HepG2 (cell line): ENCODE measurements around the gene DRC7. TPM values are rescaled to one million over a fixed set of nuclear protein-coding genes. Genes with fewer than 3 reads are reported as not detected.

Experiments
- CBX1 ChIP-seq: IDR thresholded peaks from one replicate; pipeline ENCODE4 v1.6.1; 2016; ENCODE audit warnings: antibody characterized with exemption, low read depth
- CERS6 ChIP-seq: sonication (generic); formaldehyde crosslinking; IDR thresholded peaks from 2 replicates; pipeline ENCODE4 v1.5.0; 2020; ENCODE audit warnings: missing genetic modification reagents
- FOXK2 ChIP-seq: fragments of 450-650 bp; IDR thresholded peaks from 2 replicates; pipeline ENCODE4 v1.6.1; 2016
- HNF4A ChIP-seq: sonication (generic); formaldehyde crosslinking; IDR thresholded peaks from 2 replicates; pipeline ENCODE4 v1.4.0; 2020; ENCODE audit warnings: missing genetic modification reagents
- HOXD1 ChIP-seq: sonication (generic); formaldehyde crosslinking; IDR thresholded peaks from 2 replicates; pipeline ENCODE4 v1.5.0; 2020; ENCODE audit warnings: missing genetic modification reagents
- KLF15 ChIP-seq: sonication (generic); formaldehyde crosslinking; IDR thresholded peaks from 2 replicates; pipeline ENCODE4 v1.8.1; 2023; ENCODE audit warnings: borderline replicate concordance, mild to moderate bottlenecking, inconsistent platforms, missing genetic modification reagents, mixed read lengths
- KMT2B ChIP-seq: IDR thresholded peaks from 2 replicates; pipeline ENCODE4 v1.6.1; 2016; ENCODE audit warnings: missing genetic modification reagents, missing compliant biosample characterization
- PAX8 ChIP-seq: sonication (generic); formaldehyde crosslinking; IDR thresholded peaks from 2 replicates; pipeline ENCODE4 v1.8.0; 2022; ENCODE audit warnings: mild to moderate bottlenecking, missing genetic modification reagents, borderline replicate concordance
- PPARG ChIP-seq: conservative IDR thresholded peaks from 2 replicates; pipeline ENCODE4 v1.6.1; 2016; ENCODE audit warnings: missing biosample characterization, missing genetic modification reagents
- RORA ChIP-seq: sonication (generic); formaldehyde crosslinking; IDR thresholded peaks from 2 replicates; pipeline ENCODE4 v1.5.0; 2020; ENCODE audit warnings: mild to moderate bottlenecking, missing genetic modification reagents, moderate library complexity
- SMARCC2 ChIP-seq: fragments of 450-650 bp; IDR thresholded peaks from 2 replicates; pipeline ENCODE4 v1.6.1; 2017; ENCODE audit warnings: antibody characterized with exemption, mild to moderate bottlenecking
- SNAPC4 ChIP-seq: sonication (generic); formaldehyde crosslinking; IDR thresholded peaks from 2 replicates; pipeline ENCODE4 v1.4.0; 2020; ENCODE audit warnings: mild to moderate bottlenecking, missing genetic modification reagents
- TCF7L2 ChIP-seq: IDR thresholded peaks from 2 replicates; pipeline ENCODE4 v1.6.1; 2011; ENCODE audit warnings: mild to moderate bottlenecking, low read depth, low read length, moderate library complexity
- ZIK1 ChIP-seq: sonication (generic); formaldehyde crosslinking; IDR thresholded peaks from 2 replicates; pipeline ENCODE4 v1.5.0; 2020; ENCODE audit warnings: mild to moderate bottlenecking, low read depth, missing genetic modification reagents, borderline replicate concordance
- ZMYM3 ChIP-seq: sonication (generic); formaldehyde crosslinking; IDR thresholded peaks from 2 replicates; pipeline ENCODE4 v1.5.1; 2020; ENCODE audit warnings: mild to moderate bottlenecking, missing genetic modification reagents
- ZNF101 ChIP-seq: sonication (generic); formaldehyde crosslinking; IDR thresholded peaks from 2 replicates; pipeline ENCODE4 v1.4.0; 2020; ENCODE audit warnings: mild to moderate bottlenecking, low read depth, missing genetic modification reagents, borderline replicate concordance
- ZNF205 ChIP-seq: IDR thresholded peaks from 2 replicates; pipeline ENCODE4 v1.6.1; 2018; ENCODE audit warnings: missing biosample characterization, missing genetic modification reagents
- ZNF224 ChIP-seq: sonication (generic); formaldehyde crosslinking; IDR thresholded peaks from 2 replicates; pipeline ENCODE4 v1.5.0; 2020; ENCODE audit warnings: mild to moderate bottlenecking, missing genetic modification reagents
- ZNF263 ChIP-seq: sonication (generic); formaldehyde crosslinking; IDR thresholded peaks from 2 replicates; pipeline ENCODE4 v1.4.0; 2020; ENCODE audit warnings: missing genetic modification reagents
- ZNF276 ChIP-seq: sonication (generic); formaldehyde crosslinking; IDR thresholded peaks from 2 replicates; pipeline ENCODE4 v1.4.0; 2020; ENCODE audit warnings: mild to moderate bottlenecking, low read depth, missing genetic modification reagents
- ZNF589 ChIP-seq: sonication (generic); formaldehyde crosslinking; conservative IDR thresholded peaks from 2 replicates; pipeline ENCODE4 v1.8.0; 2022; ENCODE audit warnings: mild to moderate bottlenecking, moderate library complexity, missing genetic modification reagents
- ZNF597 ChIP-seq: sonication (generic); formaldehyde crosslinking; IDR thresholded peaks from 2 replicates; pipeline ENCODE4 v1.5.0; 2020; ENCODE audit warnings: missing genetic modification reagents
- ZNF749 ChIP-seq: sonication (generic); formaldehyde crosslinking; IDR thresholded peaks from 2 replicates; pipeline ENCODE4 v1.8.0; 2022; ENCODE audit warnings: mild to moderate bottlenecking, missing genetic modification reagents, moderate library complexity, borderline replicate concordance
- ZNF782 ChIP-seq: sonication (generic); formaldehyde crosslinking; IDR thresholded peaks from 2 replicates; pipeline ENCODE4 v1.4.0; 2020; ENCODE audit warnings: missing genetic modification reagents, mild to moderate bottlenecking, borderline replicate concordance
- polyA plus RNA-seq, 8 experiments: library from polyadenylated mRNA; depleted of rRNA in 3 of 8; stranded (reverse) in 7 of 8; unstranded in 1 of 8; fragments of >200 nt; fragmentation: Illumina TruSeq in 4 of 8; extraction: Trizol in 4 of 8; gene quantifications; 2 replicates each; pipeline versions ENCODE4 v1.2.1 to v1.2.3, GENCODE V29; 2011 to 2016; ENCODE audit warnings: low read depth in 4 of 8, missing spikeins in 1 of 8, mixed read lengths in 1 of 8; ENCODE audit not compliant: insufficient read depth in 1 of 8
- total RNA-seq, 5 experiments: library from RNA; depleted of rRNA; stranded (reverse); fragments of >200 nt; fragmentation: Illumina TruSeq; extraction: Trizol; gene quantifications; 2 replicates each; pipeline ENCODE4 v1.2.3, GENCODE V29; 2016; ENCODE audit warnings: low read depth in 1 of 5

DRC7 gene
- total and polyA plus RNA-seq, 2 of the 13 experiments (the other 11 are each of a cell fraction or from before 2014, with no cell fraction given), result 2.7 to 3.4 TPM

GRCh38 chr16:57757326-57757786 lies 62.8 kb downstream of the DRC7 start (continued):
- TF ChIP-seq ZNF749, result no peak
- peak; percentile 69; the same call in 1 of the 2 replicates for TF ChIP-seq ZNF782 (CRISPR knock-in tag)
- TF ChIP-seq RORA, result no peak
- 0 out of 2 replicates have a peak, but pooled peaks have one; percentile 18 for TF ChIP-seq ZMYM3
- TF ChIP-seq ZNF224, result no peak
- no peak for TF ChIP-seq SNAPC4 (CRISPR knock-in tag)
- TF ChIP-seq CERS6 (CRISPR knock-in tag), result no peak
- no peak for TF ChIP-seq ZNF205 (CRISPR knock-in tag)
- TF ChIP-seq HNF4A (CRISPR knock-in tag), result no peak
- no peak for TF ChIP-seq ZNF276 (CRISPR knock-in tag)
- TF ChIP-seq SMARCC2, result no peak
- no peak for TF ChIP-seq ZNF101
- no peak for TF ChIP-seq CBX1
- TF ChIP-seq KMT2B (CRISPR knock-in tag), result no peak
- TF ChIP-seq ZIK1 (CRISPR knock-in tag), result peak; percentile 64; the same call in 1 of the 2 replicates
- TF ChIP-seq ZNF263 (CRISPR knock-in tag), result no peak
- TF ChIP-seq PAX8 (CRISPR knock-in tag), result no peak
- no peak for TF ChIP-seq ZNF597
- TF ChIP-seq PPARG, result 0 out of 2 replicates have a peak, but pooled peaks have one; percentile 52
- no peak for TF ChIP-seq TCF7L2
- no peak for TF ChIP-seq HOXD1 (CRISPR knock-in tag)
- no peak for TF ChIP-seq ZNF589 (CRISPR knock-in tag)
- no peak for TF ChIP-seq FOXK2
- no peak; the same call in 1 of the 2 replicates for TF ChIP-seq KLF15
